GM19351 (cell line): ENCODE measurements around the gene NOC4L.
"Not testable (repeated sequence)": the region's sequence is repeated elsewhere in the genome, so short reads cannot be mapped to it uniquely, and the experiment has no call there.

Source experiments
- ATAC-seq: cut with Tn5 transposase; IDR thresholded peaks from one replicate; pipeline ENCODE4 v1.9.1; 2021; ENCODE audit warnings: mild to moderate bottlenecking, moderate library complexity; ENCODE audit not compliant: unreplicated experiment

Gene NOC4L

DNA sequence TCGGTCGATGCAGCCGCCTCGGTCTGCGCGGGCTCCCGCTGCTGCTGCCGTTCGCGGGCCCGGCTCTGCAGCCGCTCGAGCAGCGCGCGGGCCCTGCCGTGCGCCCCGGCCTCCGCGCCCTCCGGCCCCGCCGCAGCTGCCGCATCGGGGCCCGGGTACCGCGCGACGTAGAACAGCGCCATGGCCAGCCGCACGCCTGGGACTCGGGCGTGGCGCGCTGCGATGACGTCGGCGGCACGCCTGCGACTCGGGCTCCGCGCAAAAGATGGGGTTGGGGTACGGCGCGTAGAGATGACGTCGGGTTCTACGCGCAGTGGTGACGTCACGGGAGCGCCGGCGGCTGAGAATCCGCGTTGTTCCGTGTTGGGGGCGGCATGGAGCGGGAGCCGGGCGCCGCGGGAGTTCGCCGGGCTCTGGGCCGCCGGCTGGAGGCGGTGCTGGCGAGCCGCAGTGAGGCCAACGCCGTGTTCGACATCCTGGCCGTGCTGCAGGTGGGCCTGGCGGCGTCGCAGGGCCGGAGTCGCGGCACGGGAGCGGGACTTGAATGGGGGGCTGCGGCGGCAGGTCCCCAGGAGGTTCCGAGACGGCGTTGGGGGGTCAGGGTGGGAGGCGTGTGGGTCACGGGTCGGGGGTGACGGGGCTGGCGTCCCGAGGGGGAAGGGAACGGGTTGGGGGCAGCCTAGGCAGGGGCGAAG, at the start of gene NOC4L, which contains the start of gene DDX51:
NOC4L (plus strand) TSS at position 343 of the 695 bp plus-strand sequence; CDS start at position 375, 32 bp downstream.
DDX51 (minus strand) TSS at position 205 of the 695 bp plus-strand sequence; CDS start at position 182, 23 bp downstream.
- ATAC-seq, result peak; percentile 88

DNA sequence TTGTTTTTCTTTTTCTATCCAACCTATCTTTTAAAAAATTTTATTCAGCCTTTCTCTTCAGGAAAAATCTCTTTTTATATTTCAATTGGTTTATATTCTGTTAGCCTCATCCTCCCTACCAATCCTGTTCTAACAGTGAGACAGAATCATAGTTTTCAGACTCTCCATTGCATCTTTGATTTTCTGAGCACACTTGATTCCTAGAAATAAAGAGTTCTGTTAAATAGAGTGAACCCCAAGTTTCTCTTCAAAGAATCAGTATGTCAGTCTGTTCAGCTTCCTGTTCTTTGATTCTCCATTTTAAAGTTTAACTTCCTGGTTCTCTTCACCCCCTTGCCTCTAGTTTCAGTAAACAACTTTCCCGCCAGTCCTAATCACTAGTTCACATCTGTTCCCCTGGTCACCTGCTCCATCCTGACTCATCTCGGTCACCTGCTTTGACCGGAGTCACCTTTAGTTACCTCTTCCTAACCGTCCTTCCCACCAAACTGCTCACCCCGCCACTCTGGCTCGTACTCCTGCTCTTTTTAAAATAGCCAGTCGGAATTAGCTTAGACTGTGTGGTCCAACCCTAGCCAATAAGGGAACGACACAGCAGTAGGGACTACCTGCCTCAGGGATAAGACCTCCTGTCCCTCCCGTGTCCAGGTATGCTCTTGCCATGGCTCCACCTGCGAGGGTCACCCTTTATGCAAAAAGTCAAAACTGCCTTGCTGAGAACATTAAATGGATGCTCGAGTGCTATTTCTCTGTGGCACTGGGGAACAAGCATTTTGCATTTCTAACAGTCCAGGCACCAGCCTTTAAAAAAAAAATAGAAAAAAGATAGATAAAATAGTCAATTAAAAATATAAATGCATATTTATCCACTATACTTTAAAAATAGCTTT, 48.5 kb upstream of the NOC4L start:
- ATAC-seq, result no peak

DNA sequence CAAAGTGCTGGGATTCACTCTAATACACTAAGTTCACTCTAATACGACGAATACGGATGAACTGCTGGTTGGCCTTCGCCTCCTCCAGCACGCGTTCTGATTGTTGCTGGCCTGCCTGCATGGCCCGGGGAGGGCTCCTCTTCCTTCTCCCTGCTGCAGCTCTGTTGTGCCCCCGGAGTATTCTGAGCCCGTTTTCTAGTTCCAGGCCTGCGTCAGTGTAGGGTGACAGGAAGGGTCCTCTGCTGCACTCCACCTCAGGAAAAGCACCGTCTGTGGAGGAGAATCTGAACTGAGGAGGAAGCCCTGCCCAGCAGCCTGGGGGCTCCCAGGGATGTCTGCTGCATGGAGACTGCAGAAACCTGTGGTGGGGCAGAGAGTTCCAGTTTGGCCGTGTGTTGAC, 44.5 kb upstream of the NOC4L start:
- ATAC-seq, result no peak

DNA sequence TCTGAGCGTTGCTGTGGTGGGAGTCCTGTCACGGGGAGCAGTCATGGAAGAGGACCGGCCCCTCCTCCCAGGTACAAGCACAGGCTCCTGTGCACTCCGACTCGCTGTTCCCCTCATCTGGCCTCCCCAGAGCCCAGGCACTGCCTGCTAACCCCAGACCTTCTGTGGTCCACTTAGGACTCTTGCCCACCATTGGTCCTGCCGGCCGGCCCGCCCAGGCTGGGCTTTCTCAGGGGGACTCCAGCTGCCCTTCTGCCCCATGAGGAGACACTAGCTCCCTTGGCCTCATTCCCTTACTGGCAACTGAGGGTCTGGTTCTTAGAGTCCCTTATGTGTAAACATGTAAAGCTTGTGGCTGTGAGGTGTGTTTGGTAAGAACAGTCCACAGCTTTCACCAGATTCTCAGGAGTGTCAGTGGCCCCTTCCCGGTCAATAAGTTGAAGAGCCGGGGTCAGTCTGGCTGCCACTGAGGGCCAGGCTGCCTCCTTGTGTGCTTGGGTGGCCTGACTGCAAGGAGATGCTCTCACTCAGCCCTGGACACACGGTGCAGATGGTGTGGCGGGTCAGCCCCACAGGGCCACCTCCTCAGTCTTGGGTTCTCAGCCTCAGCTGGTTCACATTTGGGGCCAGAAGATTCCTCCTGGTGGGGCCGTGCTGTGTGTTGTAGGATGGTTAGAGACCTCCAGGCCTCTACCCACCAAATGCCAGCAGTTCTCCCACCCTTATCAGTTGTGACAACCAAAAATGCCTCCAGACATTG, 43.8 kb upstream of the NOC4L start:
- ATAC-seq, result no peak

DNA sequence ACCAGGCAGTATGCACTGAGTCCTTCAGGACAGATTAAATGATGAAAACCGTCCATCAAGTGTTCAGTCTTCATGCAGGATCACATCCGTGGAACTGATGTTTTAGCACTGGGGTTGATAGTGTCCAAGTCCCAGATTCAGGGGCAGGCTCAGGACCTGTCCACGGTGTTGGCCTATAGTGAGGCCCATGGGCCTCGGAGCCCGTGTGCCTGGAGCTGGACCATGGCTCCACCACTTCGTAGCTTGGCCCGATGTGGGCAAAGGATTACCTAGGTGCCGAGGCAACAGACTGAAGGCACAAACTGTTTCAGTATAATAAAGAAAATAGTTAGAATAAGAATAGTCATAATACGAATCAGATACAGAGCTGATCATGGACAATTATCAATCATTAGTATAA, 42.0 kb upstream of the NOC4L start:
- no peak for ATAC-seq

DNA sequence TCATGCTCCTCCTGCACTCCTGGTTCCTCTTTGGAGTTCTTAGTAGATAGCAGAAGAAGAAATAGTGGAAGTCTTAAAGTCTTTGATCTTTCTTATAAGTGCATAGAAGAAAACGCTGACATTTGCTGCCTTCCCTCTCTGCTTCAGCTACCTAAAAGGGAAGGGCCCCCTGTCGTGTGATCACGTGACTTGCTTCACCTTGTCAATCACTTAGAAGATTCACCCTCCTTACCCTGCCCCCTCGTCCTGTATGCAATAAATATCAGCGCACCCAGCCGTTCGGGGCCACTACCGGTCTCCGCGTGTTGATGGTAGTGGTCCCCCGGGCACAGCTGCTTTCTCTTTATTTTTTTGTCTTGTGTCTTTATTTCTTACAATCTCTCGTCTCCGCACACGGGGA, 41.2 kb upstream of the NOC4L start:
- ATAC-seq, result not testable (repeated sequence)

DNA sequence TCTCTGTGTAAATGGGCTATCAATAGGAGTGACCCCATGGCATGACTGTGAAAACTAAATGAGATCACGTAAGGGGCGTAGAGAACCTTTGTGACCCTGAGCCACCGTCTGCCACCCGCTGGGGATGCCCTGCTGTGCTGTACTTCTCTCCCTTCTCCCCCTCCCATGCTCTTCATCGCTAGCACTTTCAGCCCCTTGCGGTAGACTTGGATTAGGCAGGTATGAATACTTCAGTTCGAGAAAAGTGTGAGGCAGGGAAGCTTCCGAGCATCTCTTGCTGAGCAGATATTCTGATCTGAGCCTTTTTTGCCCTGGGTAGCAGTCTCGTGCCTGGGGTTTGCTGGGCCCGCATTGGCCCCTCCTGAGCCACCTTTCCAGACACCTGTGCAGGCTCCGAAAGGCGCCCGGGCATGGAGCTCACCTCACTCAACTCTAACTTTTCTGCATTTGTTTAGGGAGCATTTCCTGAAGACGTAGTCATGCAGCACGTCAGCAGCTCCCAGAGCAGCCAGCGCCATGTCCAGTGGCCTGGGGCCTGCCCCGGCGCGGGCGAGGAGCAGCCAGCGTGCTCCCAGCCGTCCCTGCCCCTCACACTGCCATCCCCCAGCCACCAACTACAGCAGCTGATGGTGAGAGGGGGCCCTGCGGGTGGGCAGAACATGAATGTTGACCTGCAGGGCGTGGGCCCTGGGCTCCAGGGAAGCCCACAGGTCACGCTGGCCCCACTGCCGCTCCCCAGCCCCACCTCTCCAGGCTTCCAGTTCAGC, 40.5 kb upstream of the NOC4L start:
- ATAC-seq, result no peak

DNA sequence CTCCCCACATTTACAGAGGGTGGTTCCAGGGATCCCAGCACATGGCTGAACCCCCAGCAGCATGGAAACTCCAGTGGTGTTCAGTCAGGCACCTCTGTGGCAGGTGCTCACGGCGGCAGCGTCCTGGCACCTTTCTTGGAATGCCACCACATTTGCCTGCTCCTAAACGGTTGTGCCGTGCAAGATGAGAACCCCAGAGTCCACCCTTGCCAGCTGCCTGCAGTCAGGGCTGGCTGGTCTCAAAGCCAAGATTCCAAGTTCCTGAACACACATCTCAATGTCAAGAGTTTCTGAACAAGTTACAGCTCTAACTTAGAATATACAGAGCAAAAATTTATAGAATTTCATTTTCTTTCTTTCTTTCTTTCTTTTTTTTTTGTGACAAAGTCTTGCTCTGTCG, 38.8 kb upstream of the NOC4L start:
- no peak for ATAC-seq

DNA sequence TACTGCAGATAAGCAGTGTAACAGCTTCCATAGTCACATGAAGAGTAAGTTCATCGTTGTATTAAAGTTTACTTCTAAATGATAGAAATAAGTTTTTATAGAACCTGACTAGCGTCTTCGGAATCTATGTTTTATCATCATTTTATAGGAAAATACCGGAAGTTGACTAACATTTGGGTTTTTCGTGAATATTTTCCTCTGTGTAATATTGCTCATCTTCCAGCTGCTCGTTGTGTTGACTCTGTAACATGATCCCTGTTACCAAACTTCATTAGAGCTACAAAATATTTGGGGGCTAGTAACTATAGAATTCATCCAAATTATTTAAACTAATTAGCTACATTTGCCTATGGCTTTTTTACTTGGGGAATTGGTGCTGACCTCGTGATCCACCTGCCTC, 37.3 kb upstream of the NOC4L start:
- no peak for ATAC-seq

DNA sequence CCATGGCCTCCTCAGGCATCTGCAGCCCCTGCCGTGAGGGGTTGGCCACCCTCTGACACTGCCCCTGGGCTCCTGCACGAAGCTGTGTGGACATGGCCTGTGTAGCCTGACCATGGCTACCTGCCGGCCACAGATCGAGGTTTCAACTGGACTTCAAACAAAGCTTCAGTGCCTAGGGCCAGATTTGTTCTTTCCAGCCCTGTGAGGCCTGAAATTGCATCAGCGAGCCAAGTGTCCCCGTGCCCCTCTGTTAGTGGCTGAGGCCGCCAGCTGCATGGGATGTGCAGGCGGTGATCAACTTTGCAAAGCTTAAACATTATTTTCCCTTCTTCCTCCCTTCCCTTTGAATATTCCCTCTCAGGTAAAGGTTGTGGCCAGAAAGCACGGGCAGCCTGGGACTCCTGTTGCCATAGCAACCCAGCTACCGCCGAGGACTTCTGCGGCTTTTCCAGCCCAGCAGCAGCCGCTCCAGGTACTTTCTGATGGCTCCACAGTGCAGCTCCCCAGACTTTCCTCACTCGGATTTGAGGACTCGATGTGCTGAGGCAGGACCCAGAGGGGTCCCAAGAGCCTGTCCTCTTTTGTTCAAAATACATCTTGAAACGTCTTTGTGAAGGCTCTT, 35.9 kb upstream of the NOC4L start:
- no peak for ATAC-seq

DNA sequence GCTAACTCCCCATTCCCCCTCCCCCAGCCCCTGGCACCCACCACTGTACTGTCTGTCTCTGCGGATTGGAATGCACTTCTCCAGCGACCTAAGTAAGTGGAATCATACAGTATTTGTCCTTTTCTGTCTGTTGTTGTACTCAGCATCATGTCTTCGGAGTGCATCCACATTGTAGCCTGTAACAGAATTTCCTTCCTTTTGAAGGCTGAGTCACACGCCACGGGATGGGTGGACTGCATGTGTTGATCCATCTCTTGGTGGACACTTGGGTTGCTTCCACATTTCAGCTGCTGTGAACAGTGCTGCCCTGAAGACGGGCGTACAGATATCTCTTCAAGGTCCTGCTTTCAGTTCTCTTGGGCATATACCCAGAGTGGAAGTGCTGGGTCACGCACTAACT, 34.5 kb upstream of the NOC4L start:
- ATAC-seq, result no peak

DNA sequence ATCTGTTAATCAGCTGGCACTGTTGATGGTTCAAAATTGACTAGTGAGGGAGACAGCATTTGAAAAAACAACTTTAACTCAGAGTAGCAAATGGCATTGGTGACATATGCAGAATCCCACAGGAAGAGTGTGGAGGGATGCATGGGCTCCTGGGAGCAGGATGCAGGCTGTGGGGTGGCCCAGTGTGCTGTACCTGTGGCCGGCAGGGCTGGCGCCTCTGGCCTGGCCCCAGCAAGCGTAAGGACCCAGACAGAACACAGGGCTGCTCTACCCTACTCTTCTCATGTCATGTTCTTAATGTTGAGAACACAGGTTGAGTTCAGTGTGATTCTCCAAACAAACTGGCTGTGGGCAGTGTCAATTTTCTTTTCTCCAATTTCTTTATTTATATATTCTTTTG, 33.6 kb upstream of the NOC4L start:
- ATAC-seq, result no peak

DNA sequence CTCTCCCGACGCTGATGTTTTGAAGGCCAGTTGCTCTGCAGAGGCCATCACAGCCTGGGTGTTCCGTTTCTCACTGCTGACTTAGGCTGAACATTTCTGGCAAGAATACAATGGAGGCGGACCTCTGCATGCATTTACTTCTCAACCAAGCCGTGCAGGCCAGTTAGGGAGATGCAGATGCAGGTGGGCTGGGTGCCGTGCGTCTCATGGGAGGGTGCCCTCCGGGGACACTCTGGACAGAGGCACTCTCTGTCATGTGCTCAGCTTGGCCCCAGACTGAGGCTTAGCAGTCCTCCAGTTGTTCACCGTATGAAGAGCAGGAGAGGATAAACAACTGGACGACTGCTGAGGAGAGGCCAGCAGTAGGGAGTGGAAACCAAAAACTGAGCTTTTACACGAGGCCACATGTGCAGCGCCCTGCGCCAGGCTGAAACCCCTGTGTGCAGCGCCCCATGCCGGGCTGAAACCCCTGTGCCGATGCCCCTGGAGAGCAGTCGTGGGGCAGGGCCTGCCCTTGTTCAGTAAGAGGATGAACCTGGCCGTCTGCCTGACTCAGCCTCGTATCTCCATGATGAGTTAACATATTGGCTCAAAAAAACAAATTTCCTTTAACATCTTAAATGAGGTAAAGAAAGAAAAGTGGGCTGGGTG, 32.5 kb upstream of the NOC4L start:
- ATAC-seq, result no peak

DNA sequence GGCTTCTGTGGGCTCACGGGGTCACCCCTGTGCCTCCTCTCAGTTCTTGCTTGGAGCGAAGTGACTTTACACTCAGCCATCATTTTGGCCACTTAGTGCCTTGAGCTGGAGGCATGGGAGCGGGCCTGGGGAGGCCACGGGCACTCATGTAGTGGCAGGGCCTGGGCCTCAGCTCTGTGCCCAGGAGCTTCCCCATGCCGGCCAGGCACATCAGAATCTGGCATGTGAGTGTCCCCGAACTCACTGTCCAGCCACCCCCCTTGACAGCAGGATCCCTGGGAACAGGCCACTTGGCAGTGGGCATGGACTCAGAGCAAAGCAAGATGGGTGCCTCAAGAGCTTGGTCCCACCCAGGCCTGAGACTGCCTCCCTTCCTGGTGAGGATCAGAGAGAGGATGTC, 29.6 kb upstream of the NOC4L start:
- no peak for ATAC-seq

DNA sequence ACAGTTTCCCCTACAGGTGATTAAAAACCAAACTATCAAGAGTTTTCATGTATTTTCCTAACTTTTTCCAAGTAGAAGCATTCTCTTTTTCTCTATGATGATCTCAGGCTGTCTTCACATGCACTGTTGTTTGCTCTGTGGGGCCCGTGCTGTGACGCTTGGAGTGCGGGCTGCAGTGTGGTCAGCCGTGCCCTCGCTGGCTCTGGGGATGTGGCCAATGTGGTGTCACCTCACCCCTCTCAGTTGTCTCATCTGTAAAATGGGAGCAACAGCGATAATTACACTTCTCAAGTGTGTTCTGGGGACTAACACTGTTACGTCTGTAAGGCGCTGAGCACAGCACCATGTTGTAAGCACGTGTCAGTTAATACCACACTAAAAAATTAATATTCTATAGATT, 28.8 kb upstream of the NOC4L start:
- ATAC-seq, result no peak

DNA sequence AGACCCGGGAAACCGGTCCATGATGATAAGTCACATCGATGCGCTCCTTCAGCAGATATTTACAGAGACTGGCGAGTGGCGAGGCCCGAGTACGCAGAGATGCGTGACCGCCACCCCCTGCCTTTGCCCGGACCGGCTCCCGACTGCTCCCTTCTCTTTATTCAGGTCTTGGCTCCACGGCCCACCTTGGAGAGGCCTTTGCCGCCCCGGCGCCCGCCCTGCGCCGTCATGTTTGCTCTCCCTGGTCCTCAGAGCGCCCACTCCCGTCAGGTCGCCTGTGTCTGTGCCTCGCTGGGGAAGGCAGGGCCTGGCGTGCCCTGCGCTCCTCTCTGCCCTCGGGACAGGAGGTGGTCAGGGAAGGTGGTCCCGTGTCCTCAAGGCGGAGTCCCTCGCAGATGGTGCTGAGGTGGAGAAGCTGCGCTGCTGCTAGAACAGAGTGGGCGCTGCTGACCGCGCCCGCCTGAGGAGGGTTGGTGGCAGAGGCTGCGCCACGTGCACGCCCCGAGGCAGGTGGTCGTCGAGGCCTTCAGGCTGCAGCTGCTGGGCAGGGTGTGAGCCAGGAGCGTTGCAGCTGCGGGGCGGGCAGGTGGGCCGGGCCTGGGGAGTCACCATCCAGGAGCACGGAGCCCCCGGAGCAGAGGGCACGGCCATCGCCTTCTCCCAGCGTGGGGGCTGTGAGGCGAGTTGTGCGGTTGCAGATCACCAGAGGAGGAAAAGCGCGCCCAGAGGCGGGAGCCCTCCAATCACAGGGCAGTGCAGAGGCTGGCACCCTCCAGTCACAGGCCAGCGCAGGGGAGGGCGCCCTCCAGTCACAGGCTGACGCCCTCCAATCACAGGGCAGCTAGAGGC, 27.3 kb upstream of the NOC4L start:
- ATAC-seq, result no peak

DNA sequence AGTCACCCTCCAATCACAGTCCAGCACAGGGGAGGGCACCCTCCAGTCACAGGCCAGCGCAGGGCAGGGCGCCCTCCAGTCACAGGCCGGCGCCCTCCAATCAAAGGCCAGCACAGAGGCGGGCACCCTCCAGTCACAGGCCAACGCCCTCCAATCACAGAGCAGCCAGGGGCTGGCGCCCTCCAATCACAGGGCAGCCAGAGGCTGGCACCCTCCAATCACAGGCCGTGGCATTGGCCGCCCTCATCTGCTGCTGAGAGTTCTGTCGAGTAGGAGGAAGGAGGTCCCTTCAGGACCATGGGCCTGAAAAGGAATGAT, 26.7 kb upstream of the NOC4L start:
- ATAC-seq, result no peak

DNA sequence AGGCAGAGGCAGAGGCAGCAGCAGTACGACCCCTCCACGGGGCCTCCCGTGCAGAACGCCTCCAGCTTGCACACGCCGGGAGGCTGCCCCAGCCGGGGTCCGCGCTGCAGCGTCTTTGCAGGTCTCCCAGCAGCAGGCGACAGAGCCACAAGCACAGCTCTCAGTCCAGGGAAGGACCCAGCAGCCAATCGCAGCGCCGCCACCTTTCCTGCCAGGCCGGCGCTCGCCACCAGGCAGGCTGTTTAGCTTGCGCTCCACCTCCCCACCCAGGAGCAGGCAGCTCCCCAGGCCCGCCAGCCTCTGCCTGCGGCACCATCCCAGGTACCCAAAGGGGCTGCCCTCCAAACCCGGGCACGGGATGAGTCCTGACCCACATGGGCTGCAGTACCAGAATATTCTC, 25.4 kb upstream of the NOC4L start:
- no peak for ATAC-seq

DNA sequence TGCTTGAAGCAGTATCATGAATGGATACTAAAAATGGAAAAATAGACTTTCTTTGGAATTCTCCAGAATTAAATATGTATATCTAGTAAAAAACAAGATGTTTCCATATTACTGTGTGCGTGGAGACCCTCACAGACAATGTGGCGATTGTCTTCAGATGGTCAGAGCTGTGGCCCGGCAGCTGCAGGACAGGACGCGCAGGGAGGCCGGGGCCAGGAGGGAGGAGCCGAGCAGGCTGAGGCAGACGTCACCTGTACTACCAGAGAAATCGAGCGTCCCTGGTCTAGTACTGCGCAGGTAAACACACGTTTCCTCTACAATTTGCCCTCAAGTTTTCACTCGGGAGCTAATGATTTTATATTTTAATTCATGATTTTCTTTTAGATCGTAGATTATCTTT, 23.0 kb upstream of the NOC4L start:
- ATAC-seq, result no peak
